ENCODE measurements around the gene ITIH2.

- TF ChIP-seq CTCF (conservative IDR thresholded peaks at IDR 0.05; ENCODE audit: low read length): no peak
- no peak for TF ChIP-seq EZH2phosphoT487 (IDR thresholded peaks at IDR 0.05; ENCODE audit: borderline replicate concordance)
Observed at GRCh38 chr10:7672341-7673134, 30.6 kb upstream of the ITIH2 start.

Data from Loucy (cell line).